Uterus (tissue), 4 donors: Measurements from ENCODE around the gene PAK1. TPM values are rescaled to one million over a fixed set of nuclear protein-coding genes. Genes with fewer than 3 reads are reported as not detected.

Source experiments
- DNase-seq, 2 donors: peaks; one replicate each; pipeline ENCODE4 v3.0.0-alpha.2; 2019 to 2020
- H3K27ac ChIP-seq, 2 donors: fragments of 200-600 bp; sonication (generic); 1 replicate in 1 of 2; 2 replicates in 1 of 2; pipeline ENCODE4 v1.5.1; 2016 to 2018
- H3K27me3 ChIP-seq, 2 donors: fragments of 200-600 bp; sonication (generic); one replicate each; pipeline ENCODE4 v1.5.1; 2018 to 2019; ENCODE audit warnings: control low read depth in 1 of 2
- H3K36me3 ChIP-seq, 2 donors: fragments of 200-600 bp; sonication (generic); one replicate each; pipeline ENCODE4 v1.5.1; 2019; ENCODE audit warnings: control low read depth in 1 of 2
- H3K4me1 ChIP-seq, 2 donors: fragments of 200-600 bp; sonication (generic); one replicate each; pipeline ENCODE4 v1.5.1; 2018 to 2019; ENCODE audit warnings: control low read depth in 1 of 2
- H3K4me3 ChIP-seq, 2 donors: fragments of 200-600 bp; sonication (generic); 1 replicate in 1 of 2; 2 replicates in 1 of 2; pipeline ENCODE4 v1.5.1; 2018 to 2019; ENCODE audit warnings: mild to moderate bottlenecking in 1 of 2
- H3K9me3 ChIP-seq, 2 donors: fragments of 200-600 bp; sonication (generic); one replicate each; pipeline ENCODE4 v1.5.1; 2019; ENCODE audit warnings: control low read depth in 1 of 2
- CTCF ChIP-seq, 4 experiments: fragments of 200-600 bp in 2 of 4; fragments of 450-650 bp in 2 of 4; sonication (generic) in 2 of 4; IDR thresholded peaks; one replicate each; pipeline ENCODE4 v1.5.1; 2016 to 2019; ENCODE audit warnings: antibody characterized with exemption in 4 of 4, mild to moderate bottlenecking in 2 of 4, moderate library complexity in 1 of 4
- POLR2A ChIP-seq, 2 donors: fragments of 450-650 bp; IDR thresholded peaks; one replicate each; pipeline ENCODE4 v1.6.1; 2016; ENCODE audit warnings: antibody characterized with exemption in 2 of 2, mild to moderate bottlenecking in 1 of 2, moderate library complexity in 1 of 2
- intact Hi-C: fragments of 100-400 bp; cut with DNase I; formaldehyde crosslinking; loops from one replicate; pipeline ENCODE4 v1.15.1; 2023; ENCODE audit warnings: low total_unique reads
- total RNA-seq, 4 donors: library from RNA; depleted of rRNA in 3 of 4; stranded (reverse); fragments of >200 nt in 3 of 4; gene quantifications; one replicate each; pipeline versions ENCODE4 v1.1.0 to v1.2.4, GENCODE V29; 2014 to 2023
- donor health status: DM: yes; HTN: yes; CAD: no.

Gene PAK1
- total RNA-seq, 4 donors from 2014 or later = 17.4 to 55.2 (median 35.7) TPM

GRCh38 chr11:77324508-77324907, 149.4 kb downstream of the PAK1 start:
- no peak for DNase-seq
- H3K27ac ChIP-seq = no peak overlapping the region
- no peak overlapping the region for H3K4me3 ChIP-seq
- no peaks in the 10 kb centered on the region for H3K9me3 ChIP-seq
- H3K36me3 ChIP-seq = no peaks in the 10 kb centered on the region
- no peaks in the 10 kb centered on the region for H3K4me1 ChIP-seq
- H3K27me3 ChIP-seq = no peaks in the 10 kb centered on the region
- intact Hi-C loops = no loop called here
- TF ChIP-seq CTCF (IDR thresholded peaks at IDR 0.05) (no peak), POLR2A (IDR thresholded peaks at IDR 0.05) (no peak)

- H3K36me3 ChIP-seq = no peaks in the 10 kb centered on the region
- intact Hi-C loops = no loop called here
- no peak for DNase-seq
- H3K4me3 ChIP-seq = no peak overlapping the region
- no peak for TF ChIP-seq POLR2A (IDR thresholded peaks at IDR 0.05)
- no peak for TF ChIP-seq CTCF (IDR thresholded peaks at IDR 0.05)
- H3K4me1 ChIP-seq = no peaks in the 10 kb centered on the region
- no peaks in the 10 kb centered on the region for H3K27me3 ChIP-seq
- H3K9me3 ChIP-seq = no peaks in the 10 kb centered on the region
- no peak overlapping the region for H3K27ac ChIP-seq
These were observed 150.8 kb downstream of the PAK1 start for GRCh38 chr11:77322926-77323590.

GRCh38 chr11:77322506-77322905, 151.4 kb downstream of the PAK1 start:
- no peaks in the 10 kb centered on the region for H3K9me3 ChIP-seq
- intact Hi-C loops = no loop called here
- no peak overlapping the region for H3K4me3 ChIP-seq
- H3K27me3 ChIP-seq = no peaks in the 10 kb centered on the region
- no peaks in the 10 kb centered on the region for H3K4me1 ChIP-seq
- H3K36me3 ChIP-seq = no peaks in the 10 kb centered on the region
- DNase-seq = no peak
- TF ChIP-seq CTCF (IDR thresholded peaks at IDR 0.05) (no peak), POLR2A (IDR thresholded peaks at IDR 0.05) (no peak)
- H3K27ac ChIP-seq = no peak overlapping the region

- Histone ChIP-seq H3K27ac (no peak overlapping the region), H3K4me1 (no peaks in the 10 kb centered on the region), H3K4me3 (no peak overlapping the region), H3K9me3 (no peaks in the 10 kb centered on the region), H3K27me3 (no peaks in the 10 kb centered on the region), H3K36me3 (no peaks in the 10 kb centered on the region)
- intact Hi-C loops = no loop called here
- TF ChIP-seq POLR2A (IDR thresholded peaks at IDR 0.05) = no peak
- TF ChIP-seq CTCF (IDR thresholded peaks at IDR 0.05) = no peak
- DNase-seq = no peak
These were observed 153.5 kb downstream of the PAK1 start for GRCh38 chr11:77320351-77320750.

- no peaks in the 10 kb centered on the region for H3K9me3 ChIP-seq
- no peak overlapping the region for H3K4me3 ChIP-seq
- intact Hi-C loops = no loop called here
- no peak overlapping the region for H3K27ac ChIP-seq
- H3K36me3 ChIP-seq = no peaks in the 10 kb centered on the region
- no peaks in the 10 kb centered on the region for H3K27me3 ChIP-seq
- no peak for DNase-seq
- TF ChIP-seq CTCF (IDR thresholded peaks at IDR 0.05) = no peak
- TF ChIP-seq POLR2A (IDR thresholded peaks at IDR 0.05) = no peak
- H3K4me1 ChIP-seq = no peaks in the 10 kb centered on the region
These were observed 155.3 kb downstream of the PAK1 start for GRCh38 chr11:77318600-77318999.
